Choroid plexus epithelial cell (primary cell): ENCODE results near the gene ERC2.

Experiments used
- DNase-seq: peaks from one replicate; pipeline ENCODE4 v3.0.0-alpha.2; 2010; ENCODE audit warnings: low read depth
- H3K4me3 ChIP-seq: 2 replicates; pipeline ENCODE4 v1.5.1; 2011; ENCODE audit warnings: low read depth, mild to moderate bottlenecking, control low read depth, low read length, moderate library complexity
- TF ChIP-seq, protein P1 (sequence below): conservative IDR thresholded peaks from 2 replicates; pipeline ENCODE4 v1.5.1; 2011; ENCODE audit warnings: low read depth, mild to moderate bottlenecking, control low read depth, inconsistent platforms, low read length, moderate library complexity

The ERC2 gene

DNA sequence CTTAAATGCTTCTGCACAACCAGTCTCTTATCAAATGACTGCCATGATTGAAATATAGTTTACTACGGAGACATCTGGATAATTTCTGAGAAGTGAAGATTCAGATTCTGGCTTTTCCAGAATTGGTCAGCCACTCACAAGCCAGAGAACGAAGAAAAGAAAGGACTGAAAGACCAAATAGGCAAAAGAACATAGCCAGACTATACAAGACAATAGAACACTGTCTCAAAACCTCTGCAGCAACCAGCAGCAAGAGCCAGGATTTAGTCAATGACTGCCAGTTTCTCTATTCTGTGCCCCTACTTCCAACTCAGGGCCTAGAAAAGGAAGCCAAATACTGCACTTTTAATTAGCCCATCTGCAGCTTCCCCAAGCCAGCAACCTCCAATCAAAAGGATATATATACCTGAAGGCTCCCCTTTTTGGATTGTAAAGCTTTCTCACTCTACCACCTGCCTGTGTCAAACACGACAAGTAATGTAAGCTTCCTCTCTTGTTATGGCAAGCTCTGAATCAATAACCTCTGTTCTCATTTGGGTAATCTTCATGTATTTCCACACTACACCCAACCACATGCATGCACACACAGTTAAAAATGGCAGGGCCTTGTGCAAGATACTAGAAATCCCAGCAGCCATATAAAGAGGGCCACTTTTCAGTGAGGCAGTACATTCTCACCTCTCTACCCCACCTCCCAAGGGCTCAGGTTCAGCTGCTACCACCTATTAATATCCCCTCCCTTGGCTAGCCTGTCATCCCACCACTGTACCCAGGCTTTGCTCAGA is 97.1 kb downstream of the ERC2 start:
- DNase-seq: no peak
- no peak overlapping the region for H3K4me3 ChIP-seq
- TF ChIP-seq, protein P1, sequence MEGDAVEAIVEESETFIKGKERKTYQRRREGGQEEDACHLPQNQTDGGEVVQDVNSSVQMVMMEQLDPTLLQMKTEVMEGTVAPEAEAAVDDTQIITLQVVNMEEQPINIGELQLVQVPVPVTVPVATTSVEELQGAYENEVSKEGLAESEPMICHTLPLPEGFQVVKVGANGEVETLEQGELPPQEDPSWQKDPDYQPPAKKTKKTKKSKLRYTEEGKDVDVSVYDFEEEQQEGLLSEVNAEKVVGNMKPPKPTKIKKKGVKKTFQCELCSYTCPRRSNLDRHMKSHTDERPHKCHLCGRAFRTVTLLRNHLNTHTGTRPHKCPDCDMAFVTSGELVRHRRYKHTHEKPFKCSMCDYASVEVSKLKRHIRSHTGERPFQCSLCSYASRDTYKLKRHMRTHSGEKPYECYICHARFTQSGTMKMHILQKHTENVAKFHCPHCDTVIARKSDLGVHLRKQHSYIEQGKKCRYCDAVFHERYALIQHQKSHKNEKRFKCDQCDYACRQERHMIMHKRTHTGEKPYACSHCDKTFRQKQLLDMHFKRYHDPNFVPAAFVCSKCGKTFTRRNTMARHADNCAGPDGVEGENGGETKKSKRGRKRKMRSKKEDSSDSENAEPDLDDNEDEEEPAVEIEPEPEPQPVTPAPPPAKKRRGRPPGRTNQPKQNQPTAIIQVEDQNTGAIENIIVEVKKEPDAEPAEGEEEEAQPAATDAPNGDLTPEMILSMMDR: no peak

DNA sequence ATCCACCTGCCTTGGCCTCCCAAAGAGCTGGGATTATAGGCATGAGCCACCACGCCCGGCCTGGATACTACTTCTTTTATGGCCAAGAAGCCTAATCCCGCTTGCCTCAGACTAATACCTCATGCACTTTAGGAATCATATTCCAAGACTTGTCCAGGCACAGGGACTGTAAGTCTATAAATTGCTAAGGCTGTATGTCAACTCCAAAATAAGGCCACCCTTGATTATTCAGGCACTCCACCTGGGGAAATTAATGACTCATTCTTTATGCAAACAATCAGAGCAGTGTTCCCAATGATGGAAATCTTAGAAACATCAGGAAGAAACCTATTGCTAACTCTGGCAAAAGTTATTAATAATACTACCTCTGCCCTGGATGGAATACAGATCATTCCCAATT is 98.4 kb downstream of the ERC2 start:
- H3K4me3 ChIP-seq: no peak overlapping the region
- TF ChIP-seq, protein P1: no peak
- no peak for DNase-seq

DNA sequence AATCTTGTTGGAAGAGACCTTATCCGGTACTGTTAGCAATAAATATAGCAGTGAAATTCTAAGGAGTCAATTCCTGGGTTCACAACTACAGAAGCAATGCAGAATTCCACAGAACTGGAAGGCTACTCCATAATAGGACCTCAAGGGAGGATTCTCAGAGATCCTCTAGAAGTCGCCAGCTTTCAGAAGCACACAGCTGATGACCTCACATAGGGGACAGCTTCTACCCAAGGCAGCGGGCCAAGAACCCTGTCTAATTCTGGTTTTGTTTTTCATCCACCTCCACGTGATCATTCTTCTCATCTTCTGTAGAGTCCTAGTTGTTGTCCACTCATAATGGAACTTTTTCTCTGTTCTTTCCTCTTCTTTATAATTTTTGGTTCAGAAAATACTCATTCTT is 99.4 kb downstream of the ERC2 start:
- no peak overlapping the region for H3K4me3 ChIP-seq
- no peak for DNase-seq
- TF ChIP-seq, protein P1: no peak

DNA sequence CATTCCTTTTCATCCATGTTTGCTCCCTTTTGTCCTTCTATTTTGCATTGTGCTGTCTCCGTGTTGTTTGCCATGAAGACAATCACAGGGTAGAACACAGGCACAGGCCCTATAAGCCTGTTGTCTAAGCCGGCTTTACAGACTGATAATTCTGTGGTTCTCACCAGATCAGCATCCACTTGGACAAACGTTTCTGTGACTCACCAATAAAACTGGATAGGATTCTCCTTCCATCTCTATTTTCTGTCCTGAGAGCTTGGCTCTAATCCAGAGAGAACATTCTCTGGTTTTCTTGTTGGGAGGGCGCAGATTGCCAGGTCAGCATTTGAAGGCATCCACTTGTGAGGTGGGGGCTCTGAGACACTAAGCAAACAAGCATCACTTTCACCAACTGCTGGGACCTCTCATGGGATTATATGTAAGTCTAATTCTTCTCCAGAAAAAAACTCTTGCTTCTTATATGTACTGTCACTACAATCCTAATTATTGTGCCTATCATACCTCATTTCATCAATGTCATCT is 101.6 kb downstream of the ERC2 start:
- DNase-seq: no peak
- H3K4me3 ChIP-seq: no peak overlapping the region
- TF ChIP-seq, protein P1: no peak

DNA sequence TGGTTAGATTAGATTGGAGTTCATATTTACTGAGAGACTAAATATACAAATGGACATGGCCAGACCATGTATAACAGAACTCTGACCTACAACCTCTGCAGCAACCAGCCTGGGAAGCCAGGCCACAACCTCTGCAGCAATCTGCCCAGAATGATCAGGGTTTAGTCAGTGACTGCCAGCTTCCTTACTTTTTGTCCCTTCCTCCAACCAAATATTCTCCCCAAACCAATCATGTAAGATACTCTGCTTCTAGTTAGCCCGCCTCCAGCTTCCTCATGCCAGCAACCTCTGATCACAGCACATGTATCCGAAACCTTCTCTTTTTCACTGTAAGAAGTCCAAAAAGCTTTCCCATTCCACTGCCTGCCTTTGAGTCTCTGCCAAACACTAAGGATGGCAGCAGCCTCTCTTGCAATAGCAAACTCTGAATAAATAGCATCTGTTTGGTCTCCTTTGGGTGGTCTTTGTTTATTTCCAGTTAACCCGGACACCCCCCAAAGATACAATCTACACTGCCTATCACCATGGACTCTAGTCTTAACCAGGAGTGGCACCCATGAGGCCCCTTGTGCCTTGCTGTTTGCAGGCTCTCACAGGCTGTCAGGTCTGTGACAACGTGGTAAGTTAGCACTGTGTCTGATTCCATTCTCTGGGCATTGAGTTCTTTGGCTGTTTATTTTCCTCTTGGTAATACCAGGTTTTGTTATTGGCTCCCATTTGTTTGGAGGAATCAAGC is 102.2 kb downstream of the ERC2 start:
- no peak overlapping the region for H3K4me3 ChIP-seq
- TF ChIP-seq, protein P1: no peak
- no peak for DNase-seq

DNA sequence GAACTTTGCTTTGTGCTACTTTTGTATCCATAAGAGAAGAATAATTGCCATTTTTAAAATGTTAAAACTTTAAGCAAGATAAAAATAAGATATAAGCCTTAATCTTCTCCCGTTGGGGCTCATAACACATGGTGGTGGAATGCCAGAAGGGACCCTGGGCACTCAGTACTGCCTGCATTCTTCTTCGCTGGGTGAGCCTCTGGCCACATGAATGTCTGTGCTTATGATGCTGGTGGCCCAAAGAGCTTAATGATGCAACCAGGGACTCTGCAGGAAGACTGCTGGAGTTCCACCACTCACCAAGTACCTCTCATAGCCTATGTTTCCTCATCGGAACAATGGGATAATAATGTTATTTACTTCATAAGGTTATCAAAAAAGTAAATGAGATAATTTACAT is 103.6 kb downstream of the ERC2 start:
- no peak for DNase-seq
- H3K4me3 ChIP-seq: no peak overlapping the region
- TF ChIP-seq, protein P1: no peak
